Nephron (organoid): ENCODE results near the gene FAM110A.
"Not testable (repeated sequence)": the region's sequence is repeated elsewhere in the genome, so short reads cannot be mapped to it uniquely, and the experiment has no call there.

ENCODE experiments used
- H3K27ac Mint-ChIP-seq, 3 experiments: 2 replicates each; pipeline ENCODE4 v1.8.0; 2020; ENCODE audit warnings: mixed read lengths in 3 of 3, mild to moderate bottlenecking in 2 of 3, moderate library complexity in 1 of 3
- H3K27me3 Mint-ChIP-seq: 2 replicates; pipeline ENCODE4 v1.8.0; 2021; ENCODE audit warnings: low read depth, mild to moderate bottlenecking, moderate library complexity, mixed read lengths
- H3K36me3 Mint-ChIP-seq: 2 replicates; pipeline ENCODE4 v1.8.0; 2020; ENCODE audit warnings: low read depth, mixed read lengths
- H3K4me1 Mint-ChIP-seq: 2 replicates; pipeline ENCODE4 v1.8.0; 2020; ENCODE audit warnings: mixed read lengths
- H3K4me3 Mint-ChIP-seq, 3 experiments: 2 replicates each; pipeline ENCODE4 v1.8.0; 2020; ENCODE audit warnings: mild to moderate bottlenecking in 3 of 3, mixed read lengths in 3 of 3, moderate library complexity in 2 of 3
- H3K9me3 Mint-ChIP-seq: 2 replicates; pipeline ENCODE4 v1.8.0; 2020; ENCODE audit warnings: mixed read lengths
- CTCF ChIP-seq, 3 experiments: fragments of 200-600 bp; sonication (generic); IDR thresholded peaks; one replicate each; pipeline ENCODE4 v1.5.0; 2021; ENCODE audit warnings: antibody characterized with exemption in 3 of 3; ENCODE audit not compliant: unreplicated experiment in 3 of 3

FAM110A gene

GRCh38 chr20:801678-802077, 31.8 kb upstream of the FAM110A start:
- Mint-ChIP-seq H3K36me3 (peaks cover 5% of the 10 kb centered on the region), H3K4me1 (no peaks in the 10 kb centered on the region), H3K9me3 (peaks cover 18% of the 10 kb centered on the region), H3K4me3 (no peak overlapping the region), H3K27me3 (peaks cover 6% of the 10 kb centered on the region), H3K27ac (no peak overlapping the region)
- no peak for TF ChIP-seq CTCF (IDR thresholded peaks at IDR 0.05; ENCODE audit: unreplicated experiment in 3 of 3)

GRCh38 chr20:805713-806112, 27.8 kb upstream of the FAM110A start:
- Mint-ChIP-seq H3K36me3 (peaks cover 5% of the 10 kb centered on the region), H3K4me1 (no peaks in the 10 kb centered on the region), H3K4me3 (no peak overlapping the region), H3K9me3 (peaks cover 24% of the 10 kb centered on the region), H3K27me3 (peaks cover 6% of the 10 kb centered on the region), H3K27ac (no peak overlapping the region)
- no peak for TF ChIP-seq CTCF (IDR thresholded peaks at IDR 0.05; ENCODE audit: unreplicated experiment in 3 of 3)

DNA sequence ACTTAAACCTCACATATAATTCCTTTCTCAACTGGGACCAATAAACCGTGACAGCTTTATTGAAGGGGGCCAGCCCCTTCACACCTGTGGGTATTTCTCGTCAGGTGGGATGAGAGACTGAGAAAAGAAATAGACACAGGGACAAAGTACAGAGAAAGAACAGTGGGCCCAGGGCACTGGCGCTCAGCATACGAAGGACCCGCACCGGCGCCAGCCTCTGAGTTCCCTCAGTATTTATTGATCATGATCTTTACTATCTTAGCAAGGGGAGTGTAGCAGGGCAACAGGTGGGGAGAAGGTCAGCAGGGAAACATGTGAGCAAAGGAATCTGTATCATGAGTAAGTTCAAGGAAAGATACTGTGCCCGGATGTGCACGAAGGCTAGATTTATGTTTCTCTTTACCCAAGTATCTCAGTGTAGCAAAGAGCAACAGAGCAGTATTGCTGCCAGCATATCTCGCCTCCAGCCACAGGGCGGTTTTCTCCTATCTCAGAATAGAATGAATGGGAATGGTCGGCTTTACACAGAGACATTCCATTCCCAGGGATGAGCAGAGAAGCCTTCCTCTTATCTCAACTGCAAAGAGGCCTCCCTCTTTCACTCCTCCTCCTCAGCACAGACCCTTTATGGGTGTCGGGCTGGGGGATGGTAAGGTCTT, 21.6 kb upstream of the FAM110A start:
- not testable (repeated sequence) for H3K9me3 Mint-ChIP-seq, H3K36me3 Mint-ChIP-seq
- peak overlapping the region; percentile 58 to 85 (median 66) for H3K27ac Mint-ChIP-seq

DNA sequence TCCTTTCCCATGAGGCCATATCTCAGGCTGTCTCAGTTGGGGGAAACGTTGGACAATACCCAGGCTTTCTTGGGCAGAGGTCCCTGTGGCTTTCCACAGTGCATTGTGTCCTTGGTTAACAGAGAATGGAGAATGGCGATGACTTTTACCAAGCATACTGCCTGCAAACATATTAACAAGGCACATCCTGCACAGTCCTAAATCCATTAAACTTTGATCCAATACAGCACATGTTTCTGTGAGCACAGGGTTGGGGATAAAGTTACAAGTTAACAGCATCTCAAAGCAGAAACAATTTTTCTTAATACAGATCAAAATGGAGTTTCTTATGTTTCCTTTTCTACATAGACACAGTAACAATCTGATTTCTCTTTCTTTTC, 21.1 kb upstream of the FAM110A start:
- Mint-ChIP-seq H3K27ac (peak overlapping the region; percentile 58 to 85 (median 66)), H3K4me1 (peaks cover 10% of the 10 kb centered on the region)
- not testable (repeated sequence) for H3K27me3 Mint-ChIP-seq, H3K4me3 Mint-ChIP-seq, H3K36me3 Mint-ChIP-seq, H3K9me3 Mint-ChIP-seq

More for the DNA sequence above, 21.6 kb upstream of the FAM110A start:
- not testable (repeated sequence) for H3K27me3 Mint-ChIP-seq, H3K4me3 Mint-ChIP-seq
- H3K4me1 Mint-ChIP-seq = peaks cover 10% of the 10 kb centered on the region

- TF ChIP-seq CTCF (IDR thresholded peaks at IDR 0.05; ENCODE audit: unreplicated experiment in 3 of 3) = no peak
- H3K4me1 Mint-ChIP-seq = peaks cover 10% of the 10 kb centered on the region
- no peak overlapping the region for H3K4me3 Mint-ChIP-seq
- H3K27me3 Mint-ChIP-seq = peaks cover 11% of the 10 kb centered on the region
- H3K9me3 Mint-ChIP-seq = peaks cover 6% of the 10 kb centered on the region
- no peaks in the 10 kb centered on the region for H3K36me3 Mint-ChIP-seq
- H3K27ac Mint-ChIP-seq = peak overlapping the region in 1 of 3 experiments; percentile 36
Measured at GRCh38 chr20:813390-813789, 20.1 kb upstream of the FAM110A start.

DNA sequence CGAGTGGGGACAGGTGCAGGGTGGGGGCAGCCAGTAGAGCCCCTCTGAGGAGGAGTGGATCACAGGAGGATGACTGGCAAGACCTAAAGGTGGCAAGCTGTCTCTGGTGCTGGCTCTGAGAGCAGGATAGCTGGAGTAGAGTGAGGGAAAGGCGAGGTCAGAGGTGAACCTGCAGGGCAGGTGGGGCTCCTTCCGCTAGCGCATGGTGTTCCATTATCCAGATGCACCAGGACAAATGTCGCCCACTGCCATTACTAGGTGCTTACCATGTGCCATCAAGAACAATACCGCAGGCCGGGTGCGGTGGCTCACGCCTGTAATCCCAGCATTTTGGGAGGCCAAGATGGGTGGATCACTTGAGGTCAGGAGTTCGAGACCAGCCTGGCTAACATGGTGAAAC, 18.3 kb upstream of the FAM110A start:
- Mint-ChIP-seq H3K27me3 (peaks cover 8% of the 10 kb centered on the region), H3K4me3 (no peak overlapping the region), H3K9me3 (no peaks in the 10 kb centered on the region), H3K27ac (no peak overlapping the region), H3K36me3 (no peaks in the 10 kb centered on the region), H3K4me1 (peaks cover 15% of the 10 kb centered on the region)
- no peak for TF ChIP-seq CTCF (IDR thresholded peaks at IDR 0.05; ENCODE audit: unreplicated experiment in 3 of 3)

DNA sequence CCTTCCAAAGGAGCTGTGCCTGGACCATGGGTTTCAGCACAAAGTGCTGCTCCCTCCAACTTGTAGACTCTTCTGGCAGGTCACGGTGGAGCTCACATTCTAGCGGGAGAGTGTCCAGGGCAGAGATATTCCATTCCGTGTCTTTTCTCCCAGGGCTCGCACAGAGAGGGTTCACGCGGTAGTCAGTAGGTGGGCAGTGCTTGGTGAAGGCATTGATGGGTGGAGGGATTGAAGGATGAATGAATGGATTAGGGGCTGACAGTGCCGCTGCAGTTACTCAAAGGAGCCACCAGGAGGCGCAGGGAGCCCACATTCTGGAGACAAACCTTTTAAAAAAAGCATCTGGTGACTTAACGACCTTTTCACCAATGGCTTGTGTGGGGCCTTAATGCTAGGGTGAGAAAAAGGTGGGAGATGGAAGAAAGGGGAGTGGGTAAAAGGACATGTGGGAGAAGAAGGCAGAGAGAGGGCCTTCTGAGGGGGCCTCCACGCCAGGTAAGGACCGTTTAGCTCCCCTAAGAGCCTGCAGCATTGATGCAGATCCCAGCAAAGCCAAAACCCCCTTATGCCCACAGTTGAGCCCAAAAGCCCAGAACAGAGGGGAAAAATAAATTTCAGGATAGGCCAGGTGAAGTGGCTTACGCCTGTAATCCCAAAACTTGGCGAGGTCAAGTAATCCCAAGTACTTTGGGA, 17.5 kb upstream of the FAM110A start:
- peak; percentile 95 to 99 (median 98) for TF ChIP-seq CTCF (IDR thresholded peaks at IDR 0.05; ENCODE audit: unreplicated experiment in 3 of 3)
- Mint-ChIP-seq H3K27me3 (peaks cover 8% of the 10 kb centered on the region), H3K9me3 (no peaks in the 10 kb centered on the region), H3K4me3 (no peak overlapping the region), H3K36me3 (no peaks in the 10 kb centered on the region), H3K27ac (peak overlapping the region in 1 of 3 experiments; percentile 9), H3K4me1 (peaks cover 20% of the 10 kb centered on the region)
